H1 (cell line): ENCODE data around the gene POLR2L. TPM values are rescaled to one million over a fixed set of nuclear protein-coding genes. Genes with fewer than 3 reads are reported as not detected.

ENCODE experiments used
- polyA plus RNA-seq, 7 experiments: library from polyadenylated mRNA; depleted of rRNA in 3 of 7; stranded (reverse) in 5 of 7; unstranded in 2 of 7; fragments of >200 nt in 5 of 7; fragments of 200-250 nt in 2 of 7; gene quantifications; 1 replicate in 5 of 7; 2 replicates in 1 of 7; 4 replicates in 1 of 7; pipeline versions ENCODE4 v1.2.1 to v1.2.3, GENCODE V29; 2011 to 2013; ENCODE audit warnings: missing spikeins in 2 of 7, mixed read lengths in 2 of 7
- total RNA-seq: library from RNA; stranded (reverse); fragmentation: NEBNext Ultra II Directional; extraction: Animal tissue kit (Norgen Biotek cat#: 25700); gene quantifications from 2 replicates; pipeline ENCODE4 v1.2.1, GENCODE V29; 2021
- TF ChIP-seq, protein P1 (sequence below), 3 experiments: IDR thresholded peaks; 1 replicate in 2 of 3; 2 replicates in 1 of 3; pipeline versions ENCODE4 v1.5.1 to v1.6.1; 2011; ENCODE audit warnings: low read length in 3 of 3, mild to moderate bottlenecking in 3 of 3, inconsistent platforms in 2 of 3, low read depth in 1 of 3, moderate library complexity in 1 of 3; ENCODE audit not compliant: insufficient read depth in 1 of 3; ENCODE audit errors: control extremely low read depth in 1 of 3

POLR2L gene
- total and polyA plus RNA-seq, 2 of the 8 experiments (the other 6 are each of a cell fraction or from before 2014, with no cell fraction given): 140 to 151 TPM

DNA sequence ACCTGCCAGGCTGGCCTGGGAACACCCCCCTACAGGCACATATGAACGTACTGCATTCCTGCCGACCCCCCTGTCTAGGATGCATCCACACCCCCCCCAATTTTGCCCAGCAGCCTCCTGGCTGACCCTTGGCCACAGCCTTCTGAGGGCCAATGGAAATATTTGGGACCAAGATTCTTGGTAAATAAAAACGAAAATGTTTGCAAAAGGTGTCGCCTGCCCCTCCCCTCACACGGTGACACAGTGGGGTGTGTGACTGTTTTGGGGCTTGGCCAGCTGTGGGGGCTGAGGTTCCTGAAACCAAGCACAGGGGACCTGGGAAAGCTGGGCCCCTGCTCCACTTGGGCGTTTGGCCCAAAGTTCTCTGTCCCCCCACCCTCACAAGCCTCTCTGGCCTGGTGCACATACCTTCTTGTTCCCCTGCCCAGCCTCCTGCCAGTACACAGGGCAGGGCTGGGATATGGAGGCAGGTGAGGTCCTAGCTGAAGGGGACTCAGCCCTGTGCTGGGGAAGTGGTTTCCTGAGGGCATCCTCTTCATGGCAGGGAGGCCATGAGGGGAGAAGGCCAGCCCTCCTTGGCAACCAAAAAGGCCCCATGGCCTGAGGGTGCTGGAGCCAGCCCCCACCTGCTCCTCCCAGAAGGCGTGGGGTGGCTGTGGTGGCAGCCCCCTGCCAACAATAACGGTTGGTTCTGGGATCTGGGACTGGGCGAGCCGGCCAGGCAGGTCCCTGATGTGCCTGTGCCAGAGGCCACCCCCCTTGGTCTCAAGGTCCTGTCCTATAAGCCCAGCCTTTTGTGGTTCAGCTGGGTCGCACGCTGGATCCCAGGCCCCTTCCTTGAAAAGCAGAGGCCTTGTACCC is 16.7 kb downstream of the POLR2L start (continued):
- TF ChIP-seq, protein P1, sequence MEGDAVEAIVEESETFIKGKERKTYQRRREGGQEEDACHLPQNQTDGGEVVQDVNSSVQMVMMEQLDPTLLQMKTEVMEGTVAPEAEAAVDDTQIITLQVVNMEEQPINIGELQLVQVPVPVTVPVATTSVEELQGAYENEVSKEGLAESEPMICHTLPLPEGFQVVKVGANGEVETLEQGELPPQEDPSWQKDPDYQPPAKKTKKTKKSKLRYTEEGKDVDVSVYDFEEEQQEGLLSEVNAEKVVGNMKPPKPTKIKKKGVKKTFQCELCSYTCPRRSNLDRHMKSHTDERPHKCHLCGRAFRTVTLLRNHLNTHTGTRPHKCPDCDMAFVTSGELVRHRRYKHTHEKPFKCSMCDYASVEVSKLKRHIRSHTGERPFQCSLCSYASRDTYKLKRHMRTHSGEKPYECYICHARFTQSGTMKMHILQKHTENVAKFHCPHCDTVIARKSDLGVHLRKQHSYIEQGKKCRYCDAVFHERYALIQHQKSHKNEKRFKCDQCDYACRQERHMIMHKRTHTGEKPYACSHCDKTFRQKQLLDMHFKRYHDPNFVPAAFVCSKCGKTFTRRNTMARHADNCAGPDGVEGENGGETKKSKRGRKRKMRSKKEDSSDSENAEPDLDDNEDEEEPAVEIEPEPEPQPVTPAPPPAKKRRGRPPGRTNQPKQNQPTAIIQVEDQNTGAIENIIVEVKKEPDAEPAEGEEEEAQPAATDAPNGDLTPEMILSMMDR (IDR thresholded peaks at IDR 0.05; ENCODE audit: control extremely low read depth in 1 of 3, insufficient read depth in 1 of 3, low read depth in 1 of 3, low read length in 3 of 3): no peak
- TF ChIP-seq, all 59 proteins: peak for 0
